DMS79 treated with DMSO at 0.1 percent for 48 hours (cell line): ENCODE measurements around the gene PLAU.
"Not testable (repeated sequence)": the region's sequence is repeated elsewhere in the genome, so short reads cannot be mapped to it uniquely, and the experiment has no call there.

Experiments
- DNase-seq: peaks from one replicate; lab custom pipeline; 2025; lab: John Stamatoyannopoulos, UW

Gene PLAU

GRCh38 chr10:73922007-73922863, 11.3 kb downstream of the PLAU start:
- no peak for DNase-seq

GRCh38 chr10:73922864-73923133, 11.9 kb downstream of the PLAU start:
- DNase-seq, result no peak

- DNase-seq, result no peak
These were observed 13.1 kb downstream of the PLAU start for GRCh38 chr10:73923935-73924598.

GRCh38 chr10:73924935-73925334, 14.0 kb downstream of the PLAU start:
- DNase-seq, result no peak

- no peak for DNase-seq
These were observed 14.6 kb downstream of the PLAU start for GRCh38 chr10:73925539-73925938.

- no peak for DNase-seq
These were observed 15.3 kb downstream of the PLAU start for GRCh38 chr10:73926152-73926764.

- DNase-seq, result not testable (repeated sequence)
These were observed 19.8 kb downstream of the PLAU start for GRCh38 chr10:73930630-73931327.

- no peak for DNase-seq
These were observed 21.1 kb downstream of the PLAU start for GRCh38 chr10:73931767-73932619.

- no peak for DNase-seq
These were observed 21.7 kb downstream of the PLAU start for GRCh38 chr10:73932620-73933112.

GRCh38 chr10:73934074-73934473, 23.1 kb downstream of the PLAU start:
- DNase-seq, result no peak

- DNase-seq, result no peak
These were observed 25.0 kb downstream of the PLAU start for GRCh38 chr10:73935895-73936294.

- no peak for DNase-seq
These were observed 26.6 kb downstream of the PLAU start for GRCh38 chr10:73937333-73938043.

- peak; percentile 0 for DNase-seq
These were observed 29.8 kb downstream of the PLAU start for GRCh38 chr10:73940634-73941221.

- no peak for DNase-seq
These were observed 30.4 kb downstream of the PLAU start for GRCh38 chr10:73941300-73941699.

- DNase-seq, result no peak
These were observed 33.6 kb downstream of the PLAU start for GRCh38 chr10:73944356-73945100.

- DNase-seq, result no peak
These were observed 35.6 kb downstream of the PLAU start for GRCh38 chr10:73946253-73947145.

- DNase-seq, result no peak
These were observed 38.2 kb downstream of the PLAU start for GRCh38 chr10:73948947-73949633.
